Nucleus accumbens (tissue), 56 donors: ENCODE data around the gene SLC22A23.

Experiments used
- DNase-seq, 56 donors: peaks; one replicate each; lab custom pipeline; 2025; lab: John Stamatoyannopoulos, UW

Gene SLC22A23

DNA sequence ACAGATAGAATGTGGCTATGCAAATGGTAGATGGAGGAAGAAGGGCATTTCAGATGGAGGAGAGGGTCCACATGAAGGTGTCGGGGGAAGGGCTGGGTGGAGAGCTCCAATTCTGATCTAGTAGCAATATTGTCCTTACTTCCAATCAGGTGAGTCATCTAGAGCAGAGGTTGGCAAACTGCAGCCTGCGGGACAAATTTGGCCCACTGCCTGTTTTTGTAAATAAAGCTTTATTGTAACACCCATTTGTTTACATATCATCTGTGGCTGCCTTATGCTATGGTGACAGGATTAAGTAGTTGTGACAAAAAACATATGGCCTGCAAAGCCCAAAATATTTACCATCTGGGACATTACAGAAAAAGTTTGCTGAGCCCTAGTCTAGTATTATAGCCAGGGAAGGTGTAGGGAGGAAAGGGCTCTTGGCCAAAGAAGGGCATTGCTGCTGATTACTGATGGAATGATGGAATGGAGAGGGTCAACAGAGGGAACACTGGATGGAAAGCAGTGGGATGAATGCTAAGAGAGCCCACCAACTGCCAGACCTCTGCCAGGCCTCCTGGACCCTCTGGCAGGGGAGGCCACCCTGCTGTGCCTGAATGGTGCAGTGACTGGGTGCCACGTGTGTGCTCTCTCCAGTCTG is 79.8 kb downstream of the SLC22A23 start:
- DNase-seq, result no peak

DNA sequence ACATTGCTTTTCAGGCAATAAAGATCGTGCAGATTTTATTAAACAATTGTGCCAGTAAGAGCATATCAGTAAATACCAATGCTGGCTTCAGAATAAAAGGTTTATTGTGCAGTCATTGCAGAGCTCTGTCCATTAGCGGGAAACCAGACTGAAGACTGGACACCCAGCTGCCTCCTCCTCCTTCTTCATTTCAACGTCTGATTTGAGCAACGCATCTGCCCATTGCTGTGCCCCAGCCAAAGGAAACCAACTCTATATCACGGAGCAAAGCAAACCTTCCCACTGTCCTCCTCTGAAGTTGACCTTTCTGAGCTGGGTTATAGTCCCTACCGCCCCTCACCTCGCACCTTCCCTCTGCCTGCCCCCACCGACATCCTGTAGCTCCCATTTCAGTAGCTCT is 80.8 kb downstream of the SLC22A23 start:
- peak in 28 of 56 donors; percentile 24 to 72 (median 48) for DNase-seq

DNA sequence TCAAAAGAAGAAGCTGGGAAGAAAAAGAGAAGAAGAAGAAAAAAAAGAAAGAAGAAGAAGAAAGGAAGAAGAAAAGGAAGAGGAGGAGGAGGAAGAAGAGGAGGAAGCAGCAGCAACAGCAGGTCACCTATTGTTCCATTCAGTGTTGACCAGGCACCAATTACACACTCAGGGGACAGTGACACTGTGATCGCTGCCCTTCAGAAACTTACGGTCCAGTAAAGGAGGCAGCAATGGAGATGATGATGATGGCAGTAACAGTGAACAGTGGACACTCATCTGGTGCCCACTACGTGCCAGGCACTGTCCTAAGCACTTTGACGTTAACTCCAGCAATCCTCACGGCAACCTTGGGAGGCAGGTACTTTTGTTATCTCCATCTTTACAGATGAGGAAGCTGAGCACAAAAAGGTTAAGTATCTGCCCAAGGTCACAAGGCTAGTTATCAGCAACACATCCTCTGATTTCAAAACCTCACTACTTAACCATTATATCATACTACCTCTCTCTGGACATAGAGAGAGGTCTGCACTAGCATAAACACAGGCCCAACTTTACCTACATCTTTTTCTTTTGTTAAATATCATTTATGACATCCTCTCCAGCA is 83.2 kb downstream of the SLC22A23 start:
- DNase-seq, result no peak

DNA sequence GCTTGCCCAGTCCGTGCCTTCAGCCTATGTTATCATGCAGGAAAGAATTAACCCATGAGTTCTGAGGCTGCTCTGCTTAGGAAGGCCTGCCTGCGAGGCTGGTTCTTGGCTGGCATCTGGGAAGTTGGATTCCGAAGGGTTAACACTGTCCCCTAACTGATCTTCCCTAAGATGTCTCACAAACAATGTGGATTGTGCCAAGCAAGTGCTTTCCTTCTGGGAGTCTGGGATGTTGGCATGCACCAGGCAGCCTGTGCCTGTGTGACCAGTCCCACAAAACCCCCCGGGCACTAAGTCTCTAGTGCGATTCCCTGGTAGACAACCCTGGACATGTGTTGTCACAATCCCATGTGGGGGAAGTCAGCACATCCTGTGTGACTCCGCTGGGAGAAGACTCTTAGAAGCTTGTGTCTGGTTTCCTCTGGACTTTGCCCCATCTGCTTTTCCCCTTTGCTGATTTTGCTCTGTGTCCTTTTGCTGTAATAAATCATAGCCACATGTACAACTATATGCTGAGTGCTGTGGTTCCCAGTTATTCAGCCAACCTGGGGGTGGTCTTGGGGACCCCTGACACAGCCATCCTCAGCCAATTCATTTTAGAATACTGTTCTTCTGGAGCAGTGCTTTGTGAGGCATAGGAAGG is 83.8 kb downstream of the SLC22A23 start:
- DNase-seq, result no peak

DNA sequence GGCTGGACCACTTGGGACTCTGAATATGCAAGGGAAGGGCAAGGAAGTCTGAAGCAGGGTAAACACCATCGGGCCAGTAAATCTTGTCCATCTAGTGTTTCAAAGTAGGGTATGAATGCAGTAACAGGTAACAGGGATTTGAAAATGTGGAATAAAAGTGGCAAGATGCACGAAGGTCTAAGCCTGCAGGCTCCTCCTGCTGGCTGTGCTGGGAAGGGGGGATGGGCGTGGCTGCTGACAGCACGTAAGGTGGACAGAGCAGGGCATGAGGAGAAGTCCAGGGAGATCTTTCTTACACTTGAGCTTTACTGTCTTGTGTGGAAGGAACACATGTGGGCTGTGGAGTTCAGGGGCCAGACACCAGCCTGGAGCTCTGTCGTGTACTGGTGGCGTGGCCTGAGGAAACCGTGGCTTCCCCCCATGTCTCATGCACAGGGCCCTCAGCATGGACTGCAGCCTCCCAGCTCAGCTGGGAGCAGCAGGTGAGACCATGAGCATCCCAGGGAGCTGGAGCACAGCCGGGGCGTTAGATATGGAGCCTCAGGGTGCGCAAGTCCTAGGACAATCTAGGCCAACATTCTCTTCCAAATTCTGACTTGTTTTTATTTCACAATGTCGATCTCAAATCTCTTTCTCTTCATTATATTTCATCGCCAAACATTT is 84.5 kb downstream of the SLC22A23 start:
- no peak for DNase-seq

DNA sequence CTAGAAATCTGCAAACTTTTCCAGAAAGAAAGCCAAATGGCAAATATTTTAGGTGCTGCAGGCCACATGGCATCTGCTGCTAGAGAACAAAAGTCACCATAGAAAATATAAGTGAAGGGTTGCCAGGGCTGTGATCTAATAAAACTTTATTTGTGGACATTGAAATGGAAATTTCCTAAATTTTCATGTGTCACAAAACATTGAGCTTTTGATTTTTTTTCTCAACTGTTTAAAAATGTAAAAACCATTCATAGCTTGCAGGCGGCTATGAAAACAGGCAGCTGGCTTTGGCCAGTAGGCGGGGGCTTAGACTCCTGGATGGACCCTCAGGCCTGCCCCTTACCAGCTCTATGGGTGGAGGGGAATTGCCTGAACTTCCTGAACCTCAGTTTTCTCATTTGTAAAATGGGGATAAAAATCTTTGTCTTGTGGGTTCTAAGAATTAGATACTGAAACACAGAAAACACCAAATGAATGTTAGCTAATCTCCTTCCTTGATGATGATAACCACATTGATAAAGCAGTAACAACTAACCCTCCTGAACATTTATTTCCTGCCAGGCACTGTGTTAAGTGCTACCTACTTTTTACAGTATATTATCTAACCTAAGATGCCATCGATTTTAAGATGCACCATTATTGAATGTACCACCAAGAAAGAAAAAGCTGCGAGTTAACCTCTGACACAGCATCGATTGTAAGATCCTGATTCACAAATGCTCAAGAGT is 85.5 kb downstream of the SLC22A23 start:
- no peak for DNase-seq

DNA sequence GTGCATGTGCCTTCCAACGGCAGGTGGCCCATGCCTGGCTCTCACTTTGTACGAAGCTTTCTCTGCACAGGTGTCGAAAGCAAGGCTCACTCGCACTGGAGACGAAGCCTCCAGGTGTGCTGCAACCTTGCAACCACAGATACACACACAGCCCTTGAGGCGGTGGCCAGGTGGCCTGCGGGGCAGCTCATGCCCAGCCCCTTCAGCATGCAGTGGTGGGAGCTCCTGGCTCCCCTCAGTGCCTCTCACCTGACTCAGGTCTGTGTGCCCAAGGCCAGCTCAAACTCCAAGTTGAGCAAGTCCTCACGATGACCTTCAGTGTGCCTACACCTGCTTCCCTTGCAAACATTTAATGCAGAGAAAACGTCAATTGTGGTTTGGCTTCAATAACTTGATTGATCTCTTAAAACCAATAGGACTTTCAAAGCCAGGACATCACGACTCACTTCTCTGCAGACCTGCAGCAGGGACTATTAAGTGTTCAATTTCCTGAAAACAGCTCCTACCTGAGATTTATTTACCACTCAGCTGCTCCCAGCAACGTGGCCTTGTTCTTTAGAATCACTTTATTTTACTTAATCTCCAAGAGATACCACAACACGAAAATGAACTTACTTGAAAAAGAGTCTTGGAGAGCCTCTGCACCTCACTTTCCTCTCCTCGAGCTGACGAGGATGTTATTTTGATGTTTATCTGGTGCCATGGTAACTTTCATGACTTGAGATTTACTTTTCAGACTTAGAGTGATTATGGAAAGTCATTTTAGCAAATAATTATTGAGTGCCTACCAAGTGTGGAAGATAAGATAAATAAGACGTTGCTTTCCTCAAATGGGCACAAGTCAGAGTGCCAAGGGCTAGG is 86.3 kb downstream of the SLC22A23 start:
- no peak for DNase-seq

DNA sequence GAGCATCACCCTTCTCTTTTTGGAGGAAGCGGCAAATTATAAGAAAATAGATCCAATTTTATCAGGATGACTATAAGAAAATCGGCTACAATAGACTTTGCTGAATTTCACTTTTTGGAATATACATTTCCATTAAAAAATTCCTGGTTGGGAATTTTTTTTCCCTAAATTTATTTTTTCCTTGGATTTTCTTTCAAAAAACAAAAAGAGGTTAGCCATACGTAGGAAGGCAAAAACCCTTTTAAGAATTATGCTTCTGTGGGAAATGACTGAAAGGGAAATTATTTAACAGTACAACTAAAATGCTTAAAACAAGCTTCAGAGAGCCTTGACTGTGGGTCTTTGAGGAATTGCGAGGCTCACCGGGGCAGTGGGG is 86.9 kb downstream of the SLC22A23 start:
- DNase-seq, result no peak

DNA sequence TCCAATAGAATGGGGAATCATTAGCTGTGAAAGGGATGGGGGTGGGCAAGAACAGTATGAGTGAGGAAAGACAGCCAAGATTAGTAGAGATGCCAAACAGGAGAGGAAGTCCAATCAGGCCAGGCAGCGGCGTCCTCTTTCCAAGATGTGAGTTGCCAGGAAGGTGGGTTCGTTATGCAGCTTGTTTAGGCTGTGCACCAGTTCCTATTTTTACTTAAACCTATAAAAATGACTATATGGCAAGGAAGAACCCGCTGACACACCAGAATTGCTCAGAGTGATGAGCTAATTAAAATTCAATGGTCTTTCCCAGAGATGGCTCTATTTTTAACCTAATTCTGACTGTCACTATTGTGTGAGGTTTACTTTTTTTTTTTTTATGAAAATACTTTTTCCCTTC is 88.2 kb downstream of the SLC22A23 start:
- DNase-seq, result peak in 1 of 56 donors; percentile 19

DNA sequence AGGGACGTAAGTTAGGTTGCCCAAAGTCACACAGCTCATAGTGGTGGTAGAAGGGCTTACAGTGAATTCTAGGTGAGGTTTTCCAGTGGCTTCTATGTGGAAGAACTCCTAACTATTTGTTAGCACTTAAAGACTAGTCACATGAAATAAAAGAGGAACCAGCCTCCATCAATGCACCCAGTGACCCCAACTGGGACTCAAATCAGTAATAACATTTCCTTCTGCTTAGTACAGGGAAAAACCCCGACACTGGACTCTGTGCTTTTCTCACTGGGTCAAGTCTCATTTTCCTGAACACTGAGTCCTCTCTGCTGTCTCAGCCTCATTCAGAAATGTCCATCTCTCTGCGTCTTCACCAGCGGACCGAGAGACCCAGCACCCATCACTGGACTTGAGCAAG is 89.2 kb downstream of the SLC22A23 start:
- DNase-seq, result no peak

DNA sequence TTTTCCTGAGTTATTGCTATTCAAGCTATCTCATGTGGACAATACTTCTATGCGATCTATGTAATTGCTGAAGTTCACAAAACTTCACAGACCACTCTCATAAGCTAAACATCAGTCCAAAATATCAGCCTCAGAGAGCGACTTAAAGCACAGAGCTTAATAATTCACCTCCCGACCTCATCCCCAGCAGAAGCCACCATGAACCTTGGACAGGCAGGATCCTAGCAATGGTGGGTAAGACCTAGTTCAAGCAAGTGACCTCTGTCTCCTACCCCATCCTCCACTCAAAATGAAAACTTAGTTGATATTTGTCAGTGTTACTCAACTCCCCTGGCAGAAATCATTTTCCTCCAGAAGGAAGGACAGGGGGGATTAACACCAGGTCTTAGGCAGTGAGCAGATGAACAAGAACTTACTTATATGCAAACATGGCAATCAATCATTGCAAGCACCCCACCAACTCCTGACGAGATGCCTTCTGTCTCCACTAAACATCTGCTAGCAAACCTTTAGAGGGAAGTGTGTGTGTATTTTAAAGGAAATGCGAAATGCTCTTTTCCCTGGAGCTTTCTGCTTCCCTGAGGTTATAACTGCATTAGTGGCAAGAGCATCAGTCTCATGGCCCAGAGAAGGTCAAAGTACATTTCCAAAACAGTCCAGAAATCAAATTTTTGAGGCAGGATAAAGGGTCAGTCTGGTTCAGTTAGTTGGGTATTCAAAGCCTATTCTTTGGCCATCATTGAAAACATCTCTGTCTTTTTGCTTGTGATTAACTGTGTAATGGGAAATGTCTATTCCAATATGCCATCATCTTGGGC is 90.0 kb downstream of the SLC22A23 start:
- no peak for DNase-seq

DNA sequence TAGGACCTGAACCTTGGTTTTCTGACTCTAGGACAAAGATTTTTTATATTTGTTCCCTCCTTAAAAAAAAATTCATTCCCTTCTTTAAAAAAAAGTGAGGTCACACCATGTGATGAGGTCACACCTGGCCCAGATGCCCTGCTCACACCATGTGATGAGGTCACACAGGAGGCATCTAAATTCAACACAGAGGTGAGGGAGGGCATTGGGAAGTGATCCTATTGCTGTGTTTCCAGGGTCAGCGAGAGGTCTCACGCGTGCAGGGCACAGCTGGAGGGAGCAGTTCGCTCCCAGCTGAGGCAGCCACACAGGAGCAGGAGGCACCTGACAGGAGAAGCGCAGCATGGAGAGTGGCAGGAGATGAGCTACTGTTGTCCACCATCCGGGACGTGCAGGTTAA is 92.5 kb downstream of the SLC22A23 start:
- no peak for DNase-seq

DNA sequence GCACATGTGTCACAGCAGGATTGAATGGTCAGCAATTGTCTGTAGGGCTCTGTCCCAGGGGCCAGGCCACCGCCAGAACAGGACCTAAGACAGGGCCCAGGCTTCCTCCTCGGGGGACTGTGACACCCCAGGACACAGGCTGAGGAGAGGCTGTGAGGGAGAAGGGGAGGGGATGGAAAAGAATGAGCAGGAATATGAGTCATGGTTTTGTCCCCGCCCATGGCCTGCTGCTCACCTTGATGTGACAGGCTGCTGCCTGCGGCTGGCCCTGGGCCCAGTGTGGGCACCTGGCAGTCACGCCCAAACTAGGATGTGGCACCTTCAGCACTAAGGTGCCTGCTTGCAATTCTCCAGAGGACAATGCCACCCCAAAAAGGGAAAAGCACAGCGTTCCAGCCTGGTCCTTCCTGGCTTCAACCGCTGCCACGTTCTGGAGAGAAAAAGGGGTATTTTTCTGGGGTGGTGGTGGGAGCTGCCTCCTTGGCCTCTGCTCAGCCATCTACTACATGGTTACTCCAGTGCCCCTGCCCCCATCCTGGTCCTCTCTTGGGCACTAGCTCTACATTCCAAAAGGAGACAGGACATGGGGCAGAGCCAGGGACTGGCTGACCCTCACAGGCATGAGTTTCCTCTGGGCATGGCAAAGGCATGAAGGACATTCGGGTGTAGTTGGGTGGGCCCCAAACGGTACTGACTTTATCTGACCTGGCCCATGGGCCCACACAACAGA is 93.4 kb downstream of the SLC22A23 start:
- no peak for DNase-seq

DNA sequence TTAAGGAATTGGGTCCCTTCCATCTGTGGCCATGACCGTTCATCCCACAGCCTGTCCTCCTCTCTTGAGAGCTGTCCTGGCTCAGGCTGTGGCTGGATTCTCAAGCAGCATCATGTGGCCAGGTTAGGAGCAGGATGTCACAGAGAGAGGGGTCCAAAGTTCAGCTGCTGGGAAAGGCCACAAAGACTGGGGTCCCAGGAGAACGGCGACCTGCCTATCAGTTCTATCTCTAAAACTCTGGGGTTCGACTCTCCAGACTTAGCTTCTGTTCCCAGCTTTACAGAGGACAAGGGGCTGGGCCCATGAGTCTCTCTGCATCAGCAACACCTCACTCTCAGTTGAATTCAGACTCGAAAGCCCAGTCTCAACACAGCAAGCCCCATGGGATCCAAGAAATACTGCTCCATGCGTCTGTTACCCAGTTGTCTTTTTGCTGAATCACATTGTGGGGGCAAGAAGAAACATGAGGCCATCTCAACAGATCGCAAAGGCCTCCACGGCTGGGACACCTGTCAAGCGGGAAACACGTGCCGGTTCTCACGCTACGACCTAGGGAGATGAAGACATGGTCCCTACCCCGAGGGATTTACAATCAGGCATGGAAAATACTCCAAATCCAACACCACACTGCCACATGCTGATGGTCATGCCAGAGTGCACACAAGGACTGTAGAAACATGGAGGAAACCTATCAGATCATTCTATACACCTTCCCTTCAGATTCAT is 95.4 kb downstream of the SLC22A23 start:
- no peak for DNase-seq

DNA sequence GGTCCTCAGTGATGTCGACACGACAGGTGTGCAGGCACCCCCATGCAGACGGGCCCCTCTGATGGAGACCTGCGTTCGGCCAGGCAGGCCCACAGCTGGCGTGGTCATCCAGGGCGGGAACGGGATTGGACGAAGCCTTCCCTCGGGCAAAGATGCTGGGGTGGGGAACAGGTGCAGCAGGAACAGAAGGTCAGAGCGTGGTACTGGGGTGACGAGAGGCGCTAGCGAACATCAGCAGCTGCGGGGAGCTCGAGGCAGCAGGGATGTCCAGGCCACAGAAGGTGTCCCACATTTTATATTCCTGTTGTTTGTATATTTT is 96.2 kb downstream of the SLC22A23 start:
- no peak for DNase-seq

DNA sequence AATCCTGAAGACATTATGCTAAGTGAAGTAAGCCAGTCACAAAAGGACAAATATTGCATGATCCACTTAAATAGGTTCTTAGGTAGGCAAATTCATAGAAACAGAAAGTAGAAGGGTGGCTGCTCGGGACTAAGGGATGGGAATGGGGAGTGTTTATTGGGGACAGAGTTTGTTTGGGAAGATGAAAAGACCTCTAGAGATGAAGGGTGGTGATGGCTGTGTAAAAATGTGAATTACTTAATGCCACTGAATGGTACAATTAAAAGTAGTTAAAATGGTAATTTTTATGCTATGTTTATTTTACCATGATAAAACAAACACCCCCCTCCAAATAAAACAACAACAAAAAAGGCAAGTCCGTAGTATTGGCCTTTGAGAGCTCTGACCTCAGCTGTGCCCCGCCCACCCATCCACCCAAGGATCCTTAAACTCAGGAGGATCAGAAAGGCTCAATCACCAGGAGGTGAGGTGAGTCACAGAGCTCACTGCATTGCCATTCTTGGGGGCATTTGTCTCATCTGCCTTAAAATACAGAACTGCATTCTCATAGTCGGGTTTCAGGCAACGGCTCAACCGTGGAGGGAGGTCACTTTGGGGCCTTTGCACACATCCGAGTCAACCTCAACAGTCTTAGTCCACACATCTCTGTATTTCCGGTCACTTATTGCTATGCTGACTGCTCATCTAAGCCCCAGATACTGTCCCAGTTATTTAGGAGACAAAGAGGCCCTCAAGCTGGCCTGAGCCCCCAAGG is 96.7 kb downstream of the SLC22A23 start:
- no peak for DNase-seq

DNA sequence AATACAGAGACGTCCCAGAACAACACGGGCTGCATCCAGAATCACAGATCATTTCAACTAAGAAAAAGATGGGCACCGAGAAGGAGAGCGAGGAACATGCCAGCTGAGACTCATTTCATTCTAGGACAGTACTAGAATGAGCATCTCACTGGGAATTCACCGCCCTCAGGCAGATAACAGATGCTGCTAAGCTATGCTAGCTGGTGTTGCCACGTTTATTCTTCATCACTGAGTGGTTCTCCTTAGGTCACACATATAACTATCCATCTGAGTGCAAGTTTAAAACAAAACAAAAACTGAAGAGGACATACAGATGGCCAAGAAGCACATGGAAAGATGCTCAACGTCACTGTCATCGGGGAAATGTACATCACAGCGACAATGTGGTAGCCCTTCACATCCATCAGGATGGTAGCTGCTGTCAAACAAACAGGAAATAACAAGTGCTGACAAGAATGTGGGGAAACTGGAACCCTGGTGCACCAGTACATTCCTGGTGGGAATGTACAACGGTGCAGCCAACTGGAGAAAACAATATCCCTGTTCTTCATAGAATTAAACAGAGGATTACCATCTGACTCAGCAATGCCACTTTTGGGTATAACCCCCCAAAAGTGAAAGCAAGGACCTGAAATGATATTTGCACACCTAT is 97.6 kb downstream of the SLC22A23 start:
- peak in 1 of 56 donors; percentile 40 for DNase-seq
